Stimulated activated CD8-positive, alpha-beta memory T cell treated with anti-CD3 and anti-CD28 coated beads, Interleukin-4, amount 100 ng/mL, for 1 hour (primary cell): ENCODE data around the gene STAM2.
"Not testable (repeated sequence)": the region's sequence is repeated elsewhere in the genome, so short reads cannot be mapped to it uniquely, and the experiment has no call there.

Source experiments
- DNase-seq, 2 donors: peaks; one replicate each; pipeline ENCODE4 v3.0.0-alpha.2; 2020; ENCODE audit warnings: low read depth in 2 of 2, low spot score in 1 of 2

The STAM2 gene

DNA sequence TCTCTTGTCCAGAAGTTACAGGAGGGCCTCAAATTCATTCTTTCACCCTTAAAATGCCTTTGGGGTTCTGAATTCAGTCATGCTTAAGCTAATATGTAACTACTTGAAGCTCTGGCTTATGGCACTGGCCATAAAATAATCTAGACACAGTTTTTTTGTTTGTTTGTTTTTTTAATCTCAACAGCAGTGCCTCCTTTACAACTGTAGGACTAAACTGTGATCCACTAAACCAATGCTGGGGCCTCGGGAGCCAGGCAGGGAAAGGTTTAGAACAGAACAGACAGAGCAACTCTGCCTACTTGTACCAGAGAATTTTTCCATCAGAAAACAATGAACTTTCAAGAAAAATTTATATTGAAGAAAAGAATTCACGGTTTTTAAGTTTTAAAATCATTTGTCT is 1.7 kb downstream of the STAM2 start:
- no peak for DNase-seq

DNA sequence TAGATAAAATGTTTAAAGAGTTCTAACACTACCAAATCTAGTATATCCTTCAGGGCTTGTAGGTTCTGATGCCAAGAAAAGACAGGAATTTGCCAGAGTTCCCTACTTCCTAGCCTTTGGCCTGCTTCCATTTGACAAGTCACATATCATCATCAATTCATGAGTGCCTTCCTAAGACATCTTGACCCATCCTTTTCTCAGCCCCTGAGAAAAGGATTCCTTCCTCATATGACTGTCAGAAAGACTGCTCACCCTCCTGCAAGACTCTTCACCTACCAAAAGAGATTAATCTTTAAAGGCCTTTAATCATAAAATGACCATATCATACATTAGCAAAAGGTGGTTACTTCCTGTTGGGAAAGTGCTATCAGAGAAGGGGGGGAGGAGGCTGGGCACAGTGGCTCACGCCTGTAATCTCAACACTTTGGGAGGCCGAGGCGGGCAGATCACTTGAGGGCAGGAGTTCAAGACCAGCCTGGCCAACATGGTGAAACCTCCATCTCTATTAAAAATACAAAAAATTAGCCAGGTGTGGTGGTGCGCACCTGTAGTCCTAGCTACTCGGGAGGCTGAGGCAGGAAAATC is 3.3 kb downstream of the STAM2 start:
- not testable (repeated sequence) for DNase-seq

DNA sequence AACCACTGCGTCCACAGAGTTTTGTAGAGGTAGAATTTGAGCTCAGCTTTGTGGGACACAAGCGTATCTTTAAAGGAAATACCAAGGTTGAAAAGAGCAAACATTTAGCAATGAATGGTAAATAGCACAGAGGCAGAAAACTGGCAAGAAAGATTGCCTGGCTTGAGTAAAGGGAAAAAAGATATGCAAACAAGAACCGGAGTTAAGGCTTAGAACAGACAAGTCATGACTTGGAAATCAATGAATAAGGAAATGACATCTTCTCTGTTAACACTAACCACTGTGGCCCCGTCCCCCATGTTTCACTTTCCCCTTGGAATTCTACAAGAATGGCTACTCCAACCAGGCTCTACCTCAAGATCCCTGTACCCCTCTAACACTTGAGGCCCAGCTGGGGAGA is 3.8 kb downstream of the STAM2 start:
- DNase-seq: no peak

DNA sequence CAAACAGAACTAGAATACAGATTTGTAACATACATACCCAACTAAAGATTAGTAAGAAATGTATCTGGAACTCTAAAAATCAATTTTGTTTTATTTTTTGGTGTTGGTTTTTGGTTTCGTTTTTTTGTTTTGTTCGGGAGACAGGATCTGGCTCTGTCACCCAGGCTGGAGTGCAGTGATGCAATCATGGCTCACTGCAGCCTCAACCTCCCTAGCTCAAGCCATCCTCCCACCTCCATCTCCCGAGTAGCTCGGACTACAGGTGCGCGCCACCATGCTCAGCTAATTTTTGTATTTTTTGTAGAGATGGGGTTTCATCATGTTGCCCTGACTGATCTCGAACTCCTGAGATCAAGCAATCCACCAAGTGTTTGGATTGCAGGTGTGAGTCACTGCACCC is 6.4 kb downstream of the STAM2 start:
- not testable (repeated sequence) for DNase-seq

DNA sequence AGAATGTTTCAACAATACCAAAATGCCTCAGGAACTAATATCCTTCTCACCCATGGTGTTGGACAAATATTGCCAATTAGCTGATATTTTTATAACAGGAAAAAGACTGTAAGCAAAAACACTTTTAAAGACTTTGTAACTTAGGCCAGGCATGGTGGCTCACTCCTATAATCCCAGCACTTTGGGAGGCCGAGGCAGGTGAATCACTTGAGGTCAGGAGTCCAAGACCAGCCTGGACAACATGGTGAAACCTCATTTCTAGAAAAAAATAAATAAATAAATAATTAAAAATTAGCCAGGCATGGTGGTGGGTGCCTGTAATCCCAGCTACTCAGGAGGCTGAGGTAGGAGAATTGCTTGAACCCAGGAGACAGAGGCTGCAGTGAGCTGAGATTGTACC is 8.1 kb downstream of the STAM2 start:
- not testable (repeated sequence) for DNase-seq

DNA sequence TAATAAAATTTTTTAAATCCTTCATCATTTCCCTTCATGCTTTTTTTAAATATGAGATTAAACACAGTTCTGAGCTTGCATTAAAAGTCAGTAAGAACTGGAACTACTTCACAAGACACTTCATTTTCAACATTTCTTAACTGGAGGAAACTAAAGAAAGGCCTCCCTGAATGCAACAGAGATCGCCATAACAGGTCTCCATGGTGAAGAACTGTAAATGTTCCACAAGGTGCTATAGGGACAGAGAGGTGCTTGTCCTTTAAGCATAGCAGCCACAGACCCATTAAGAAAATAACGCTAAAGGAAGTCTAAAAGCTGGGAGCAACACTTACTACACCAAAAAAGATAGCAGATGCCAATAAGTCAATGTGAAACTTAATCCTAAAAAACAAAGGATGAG is 8.5 kb downstream of the STAM2 start:
- no peak for DNase-seq

DNA sequence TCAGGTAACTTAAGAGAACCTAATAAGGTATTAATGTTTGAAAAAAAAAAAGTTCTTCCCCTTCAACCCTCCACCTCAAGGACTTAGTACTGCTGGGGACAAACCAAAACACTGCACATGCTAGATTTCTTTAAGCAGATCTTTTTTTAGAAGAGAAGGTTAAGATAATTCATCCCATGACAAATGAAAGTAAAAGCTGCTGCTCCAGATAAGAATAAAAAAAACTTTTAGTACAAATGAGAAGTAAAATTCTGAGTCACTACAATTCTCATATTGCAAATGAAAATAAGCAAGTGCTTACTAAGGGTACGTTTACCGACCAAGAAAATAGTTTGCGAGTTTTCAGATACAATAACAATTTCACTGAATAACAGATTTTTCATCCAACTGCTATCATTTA is 8.9 kb downstream of the STAM2 start:
- no peak for DNase-seq

DNA sequence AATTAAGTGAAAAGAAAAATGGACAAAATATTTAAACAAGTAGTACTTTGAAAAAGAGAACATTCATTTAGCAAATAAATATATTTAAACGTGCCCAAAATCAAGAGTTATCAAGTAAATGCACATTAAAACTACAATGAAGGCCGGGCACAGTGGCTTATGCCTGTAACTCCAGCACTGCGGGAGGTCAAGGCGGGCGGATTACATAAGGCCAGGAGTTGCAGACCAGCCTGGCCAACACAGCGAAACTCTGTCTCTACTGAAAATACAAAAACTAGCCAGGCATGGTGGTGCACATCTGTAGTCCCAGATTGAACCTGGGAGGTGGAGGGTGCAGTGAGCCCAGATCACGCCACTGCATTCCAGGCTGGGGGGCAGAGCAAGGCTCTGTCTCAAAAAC is 9.8 kb downstream of the STAM2 start:
- DNase-seq: no peak

DNA sequence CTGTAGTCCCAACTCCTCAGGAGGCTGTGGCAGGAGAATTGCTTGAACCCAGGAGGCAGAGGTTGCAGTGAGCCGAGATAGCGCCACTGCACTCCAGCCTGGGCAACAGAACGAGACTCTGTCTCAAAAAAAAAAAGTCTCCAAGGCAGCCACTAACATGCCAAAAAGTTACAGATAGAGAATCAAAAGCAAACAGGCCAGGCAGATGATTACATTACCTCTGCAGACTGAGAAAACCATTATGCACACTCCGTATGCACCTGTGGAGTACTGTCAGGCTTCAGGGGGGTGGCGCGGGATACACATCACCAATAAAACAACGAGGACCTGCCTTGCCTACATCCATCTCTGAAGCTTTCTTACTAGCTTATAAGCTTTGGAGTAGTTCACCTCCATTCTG is 10.3 kb downstream of the STAM2 start:
- no peak for DNase-seq

DNA sequence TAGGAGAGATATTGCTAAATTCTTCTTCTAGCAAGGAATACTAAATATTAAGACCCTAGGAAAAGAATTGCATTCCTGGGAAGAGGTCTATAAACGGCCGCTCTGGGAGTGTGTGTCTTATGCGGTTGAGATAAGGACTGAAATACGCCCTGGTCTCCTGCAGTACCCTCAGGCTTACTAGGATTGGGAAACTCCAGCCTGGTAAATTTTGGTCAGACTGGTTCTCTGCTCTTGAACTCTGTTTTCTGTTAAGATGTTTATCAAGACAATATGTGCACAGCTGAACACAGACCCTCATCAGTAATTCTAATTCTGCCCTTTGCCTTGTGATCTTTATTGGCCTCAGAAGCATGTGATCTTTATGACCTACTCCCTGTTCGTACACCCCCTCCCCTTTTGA is 11.9 kb downstream of the STAM2 start:
- DNase-seq: not testable (repeated sequence)

DNA sequence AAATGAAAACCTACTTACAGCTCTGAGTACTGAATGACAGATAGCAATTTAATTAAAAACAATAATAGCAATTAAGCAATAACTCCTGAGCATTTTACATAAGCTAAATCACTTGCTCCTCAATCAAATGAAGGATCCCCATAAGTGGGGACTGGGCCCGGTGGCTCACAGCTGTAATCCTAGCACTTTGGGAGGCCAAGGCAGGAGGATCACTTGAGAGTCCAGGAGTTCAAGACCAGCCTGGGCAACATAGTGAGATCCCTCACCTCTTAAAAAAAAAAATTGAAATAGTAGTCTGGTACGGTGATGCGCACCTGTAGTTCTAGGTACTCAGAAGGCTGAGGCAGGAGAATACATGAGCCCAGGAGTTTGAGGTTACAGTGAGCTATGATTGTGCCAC is 13.4 kb downstream of the STAM2 start:
- no peak for DNase-seq

DNA sequence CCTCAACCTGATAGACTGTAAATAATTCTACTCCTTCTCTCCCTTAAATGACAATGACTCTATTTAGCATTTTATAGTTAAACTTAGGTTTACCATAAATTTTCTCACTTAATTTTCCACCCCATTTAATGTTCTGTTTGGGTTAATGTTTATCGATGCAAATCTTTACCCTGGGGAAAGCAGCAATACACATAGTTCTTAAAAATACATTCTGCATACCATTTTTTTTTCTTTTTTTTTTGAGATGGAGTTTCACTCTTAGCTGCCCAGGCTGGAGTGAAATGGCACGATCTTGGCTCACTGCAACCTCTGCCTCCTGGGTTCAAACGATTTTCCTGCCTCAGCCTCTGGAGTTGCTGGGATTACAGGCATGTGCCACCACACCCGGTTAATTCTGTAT is 14.0 kb downstream of the STAM2 start:
- DNase-seq: no peak

DNA sequence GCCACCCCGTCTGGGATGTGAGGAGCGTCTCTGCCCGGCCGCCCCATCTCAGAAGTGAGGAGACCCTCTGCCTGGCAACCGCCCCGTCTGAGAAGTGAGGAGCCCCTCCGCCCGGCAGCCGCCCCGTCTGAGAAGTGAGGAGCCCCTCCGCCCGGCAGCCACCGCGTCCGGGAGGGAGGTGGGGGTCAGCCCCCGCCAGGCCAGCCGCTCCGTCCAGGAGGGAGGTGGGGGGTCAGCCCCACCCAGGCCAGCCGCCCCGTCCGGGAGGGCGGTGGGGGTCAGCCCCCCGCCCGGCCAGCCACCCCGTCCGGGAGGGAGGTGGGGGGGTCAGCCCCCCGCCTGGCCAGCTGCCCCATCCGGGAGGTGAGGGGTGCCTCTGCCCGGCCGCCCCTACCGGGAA is 15.2 kb downstream of the STAM2 start:
- DNase-seq: not testable (repeated sequence)

DNA sequence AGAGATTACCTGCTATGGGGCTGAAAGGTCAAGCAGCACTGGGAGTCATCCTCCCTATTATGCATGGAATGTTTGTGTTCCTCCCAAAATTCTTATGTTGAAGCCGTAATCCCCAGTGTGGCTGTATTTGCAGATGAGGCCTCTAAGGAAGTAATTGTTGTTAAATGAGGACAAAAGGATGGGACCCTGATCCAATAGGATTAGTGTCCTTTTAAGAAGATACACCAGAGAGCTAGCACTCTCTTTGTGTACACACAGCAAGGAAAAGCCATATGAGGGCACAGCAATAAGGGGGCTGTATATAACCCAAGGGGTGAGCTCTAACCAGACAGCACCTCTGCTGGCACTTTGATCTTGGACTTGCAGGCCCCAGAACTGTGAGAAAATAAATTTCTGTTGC is 18.3 kb downstream of the STAM2 start:
- no peak for DNase-seq

DNA sequence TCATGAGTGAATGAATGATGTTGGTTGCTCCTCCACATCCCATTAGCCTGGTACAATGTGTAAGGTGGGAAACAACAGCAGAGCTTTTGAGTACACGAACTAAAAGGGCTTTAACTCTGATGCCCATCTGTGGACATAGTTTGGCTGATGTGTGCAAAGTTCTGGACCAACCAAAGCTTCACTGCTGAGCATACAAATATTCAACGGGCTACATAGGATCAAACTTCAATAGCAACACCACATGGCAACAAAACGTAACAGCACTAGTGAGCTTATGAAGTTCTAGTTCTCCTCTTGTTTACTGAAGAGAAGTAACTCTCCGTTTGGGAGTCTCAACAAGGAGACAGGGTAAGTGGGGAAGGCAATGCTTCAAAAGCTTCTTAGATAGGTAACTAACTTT is 20.4 kb downstream of the STAM2 start:
- DNase-seq: no peak

DNA sequence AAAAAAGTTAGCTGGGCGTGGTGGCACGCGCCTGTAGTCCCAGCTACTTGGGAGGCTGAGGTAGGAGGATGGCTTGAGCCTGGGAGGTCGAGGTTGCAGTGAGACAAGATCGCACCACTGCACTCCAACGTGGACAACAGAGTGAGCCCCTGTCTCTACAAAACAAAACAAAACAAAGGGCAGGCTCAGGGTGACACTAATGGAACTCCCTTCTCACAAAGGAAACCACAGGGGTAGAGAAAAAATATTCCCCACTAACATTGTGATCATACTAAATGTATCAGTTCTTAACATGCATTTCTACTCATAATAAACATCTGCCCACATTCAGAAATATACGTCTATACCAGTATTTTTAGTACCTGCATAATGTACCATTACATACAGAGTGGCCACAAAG is 21.1 kb downstream of the STAM2 start:
- no peak for DNase-seq

DNA sequence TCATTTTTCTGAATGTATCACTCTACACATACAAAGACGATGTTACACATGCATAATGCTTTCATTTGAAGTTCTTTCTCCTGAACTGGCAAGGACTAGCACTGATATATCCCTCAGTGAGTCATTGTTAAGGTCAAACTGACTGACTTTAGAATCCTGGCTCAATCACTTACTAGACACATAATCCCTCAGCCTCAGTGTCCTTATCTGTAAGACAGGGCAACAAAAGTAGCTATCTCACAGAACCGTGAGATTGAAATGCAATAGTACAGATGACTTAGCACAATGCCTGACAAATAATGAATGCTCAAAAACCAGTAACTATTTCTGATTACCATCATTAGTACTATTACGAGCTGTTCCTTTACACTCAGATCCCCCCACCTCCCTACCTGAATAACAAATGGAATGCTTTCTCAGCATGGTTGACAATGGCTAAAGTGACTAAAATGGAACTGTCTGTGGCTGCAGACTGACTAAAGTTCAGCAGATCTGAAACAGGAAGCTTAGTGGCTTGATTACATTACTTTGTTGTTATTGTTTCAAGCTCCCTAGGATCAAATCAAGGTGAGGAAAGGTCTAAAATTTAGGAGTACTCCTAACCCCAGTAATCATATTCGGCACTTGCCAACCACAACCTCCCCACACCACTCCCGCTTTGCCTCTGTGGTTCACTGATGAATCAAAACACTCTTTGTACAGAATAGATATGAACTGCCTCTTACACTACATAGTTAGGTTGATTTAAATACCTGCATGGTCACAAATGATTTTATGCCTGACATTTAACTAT is 40.9 kb downstream of the STAM2 start:
- no peak for DNase-seq

DNA sequence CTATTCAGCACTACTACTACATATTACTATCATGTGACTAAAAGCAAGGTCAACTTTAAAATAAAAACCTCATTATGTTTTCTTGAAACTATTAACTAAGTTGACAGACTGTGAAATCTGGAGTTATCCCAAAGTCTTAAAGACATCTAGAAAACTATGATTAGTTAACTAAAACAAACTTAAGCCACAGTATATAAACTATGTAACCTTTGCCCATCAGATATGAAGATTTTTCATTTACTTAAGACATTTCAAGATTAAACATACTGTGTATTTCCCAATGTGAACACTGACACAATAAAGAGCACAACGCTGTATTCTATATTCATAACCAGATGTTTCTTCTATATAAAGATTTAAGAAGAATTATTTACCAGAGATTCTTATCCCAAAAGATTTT is 43.3 kb downstream of the STAM2 start:
- DNase-seq: no peak

DNA sequence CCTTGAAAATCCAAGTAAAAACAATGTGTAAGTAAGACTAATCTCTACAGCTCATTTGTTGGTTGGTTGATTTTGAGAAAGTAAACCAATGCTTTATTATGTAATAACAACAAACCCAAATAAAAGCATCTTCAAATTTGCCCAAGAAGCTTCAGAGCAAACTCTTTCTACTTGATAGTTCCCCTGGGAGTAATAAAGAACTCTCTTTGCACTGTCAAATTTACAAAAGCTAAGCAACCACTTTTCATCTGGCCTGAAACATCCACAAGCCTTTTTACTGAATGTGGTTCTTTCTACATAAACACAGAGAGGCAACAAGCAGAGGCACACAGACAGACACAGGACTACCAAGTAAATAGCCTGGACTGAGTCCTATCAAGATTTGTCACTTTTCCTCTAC is 47.9 kb downstream of the STAM2 start:
- no peak for DNase-seq

DNA sequence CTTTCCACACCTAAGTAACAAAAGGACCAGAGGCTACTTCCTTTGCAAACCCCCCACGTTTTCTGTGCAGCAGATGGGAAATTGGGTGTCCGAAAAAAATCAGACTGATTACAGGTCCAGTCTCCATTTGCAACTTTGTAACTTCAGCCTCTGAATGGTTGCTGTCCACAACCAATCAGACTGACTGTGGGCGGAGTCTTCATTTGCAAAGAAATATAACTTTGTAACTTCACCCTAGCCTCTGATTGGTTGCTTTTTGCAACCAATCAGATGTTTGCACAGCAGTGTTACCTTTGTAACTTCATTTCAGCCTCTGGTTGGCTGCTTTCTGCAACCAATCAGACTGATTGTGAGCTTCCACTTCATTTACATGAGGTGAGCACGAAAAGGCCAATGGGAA is 48.9 kb downstream of the STAM2 start:
- no peak for DNase-seq

DNA sequence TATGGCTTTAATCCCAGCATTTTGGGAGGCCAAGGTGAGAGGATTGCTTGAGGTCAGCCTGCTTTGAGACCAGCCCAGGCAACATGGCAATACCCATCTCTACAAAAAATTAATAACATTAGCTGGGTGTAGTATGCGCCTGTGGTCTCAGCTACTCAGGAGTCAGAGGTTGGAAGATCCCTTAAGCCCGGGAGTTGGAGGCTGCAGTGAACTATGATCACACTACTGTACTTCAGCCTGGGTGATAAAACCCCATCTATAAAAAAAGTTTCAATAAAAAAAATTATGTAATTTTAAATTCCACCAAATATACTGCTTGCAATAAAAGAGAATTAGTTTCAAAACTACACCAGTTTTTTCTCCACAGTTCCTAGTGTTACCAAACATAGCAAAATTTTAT is 53.4 kb downstream of the STAM2 start:
- DNase-seq: no peak

DNA sequence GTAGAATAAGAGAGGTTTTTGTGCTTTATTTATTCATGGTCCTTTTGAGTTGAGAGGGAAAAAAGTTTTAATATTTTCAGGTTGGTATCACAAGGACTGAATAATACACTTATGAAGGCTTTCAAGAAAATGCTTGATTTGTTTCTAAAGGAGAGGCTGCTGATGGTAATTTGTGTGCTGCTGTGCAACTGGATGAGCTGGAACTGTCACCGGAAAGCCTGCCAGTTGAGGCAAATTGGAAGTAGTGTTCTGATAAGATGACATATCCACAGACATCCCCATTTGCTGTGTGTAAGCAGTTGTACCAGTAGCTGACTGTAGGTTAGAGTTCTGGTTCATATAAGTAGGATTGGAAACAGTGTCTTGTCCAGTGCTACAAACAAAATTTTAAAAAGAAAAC is 55.1 kb downstream of the STAM2 start:
- DNase-seq: no peak

DNA sequence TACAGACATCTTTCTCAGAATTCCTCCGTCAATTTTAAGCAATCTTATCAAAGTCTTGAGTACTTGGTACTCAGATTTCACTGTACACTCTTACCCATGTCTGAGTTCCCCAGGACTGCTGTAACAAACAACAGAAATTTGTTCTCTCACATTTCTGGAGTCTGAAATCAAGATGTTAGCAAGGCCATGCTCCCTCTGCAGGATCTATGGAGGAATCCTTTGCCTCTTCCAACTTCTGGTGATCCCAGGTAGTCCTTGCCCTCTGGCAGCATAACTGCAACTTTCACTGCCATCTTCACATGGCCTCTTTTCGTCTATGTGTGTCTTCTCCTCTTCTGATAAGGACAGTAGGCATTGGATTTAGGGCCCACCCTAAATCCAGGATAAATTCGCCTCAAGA is 59.6 kb downstream of the STAM2 start:
- DNase-seq: no peak
